22Rv1 (cell line): ENCODE measurements around the gene WFS1.

ENCODE experiments used
- H3K27ac ChIP-seq: fragments of 450-650 bp; 2 replicates; pipeline ENCODE4 v1.5.1; 2017
- CTCF ChIP-seq: fragments of 450-650 bp; IDR thresholded peaks from 2 replicates; pipeline ENCODE4 v1.5.1; 2017; ENCODE audit warnings: mild to moderate bottlenecking
- ZFX ChIP-seq: fragments of 450-650 bp; IDR thresholded peaks from 2 replicates; pipeline ENCODE4 v1.6.1; 2017; ENCODE audit warnings: antibody characterized with exemption, borderline replicate concordance

The WFS1 gene

GRCh38 chr4:6269616-6270511 is at the start of gene WFS1:
Gene WFS1, plus strand, starts transcription at chr4:6269850. Its CDS starts 7,606 bp downstream, at chr4:6277456.
- no peak within 1 kb of the TSS for H3K27ac ChIP-seq
- TF ChIP-seq CTCF (no peak), ZFX (no peak)

- TF ChIP-seq CTCF (no peak), ZFX (no peak)
- H3K27ac ChIP-seq = no peak overlapping the region
Measured at GRCh38 chr4:6221301-6221850, 48.3 kb upstream of the WFS1 start.

GRCh38 chr4:6221851-6222760 is 47.5 kb upstream of the WFS1 start:
- no peak for TF ChIP-seq CTCF
- TF ChIP-seq ZFX = no peak
- no peak overlapping the region for H3K27ac ChIP-seq

GRCh38 chr4:6222761-6223292 is 46.8 kb upstream of the WFS1 start:
- no peak for TF ChIP-seq ZFX
- no peak for TF ChIP-seq CTCF
- no peak overlapping the region for H3K27ac ChIP-seq

- TF ChIP-seq CTCF (no peak), ZFX (no peak)
- no peak overlapping the region for H3K27ac ChIP-seq
Measured at GRCh38 chr4:6224735-6225134, 44.9 kb upstream of the WFS1 start.

GRCh38 chr4:6225469-6225868 is 44.2 kb upstream of the WFS1 start:
- no peak overlapping the region for H3K27ac ChIP-seq
- TF ChIP-seq ZFX (no peak), CTCF (no peak)
